Myocyte (in vitro differentiated cells): ENCODE data around the gene MRRF. TPM values are rescaled to one million over a fixed set of nuclear protein-coding genes. Genes with fewer than 3 reads are reported as not detected.
"Not testable (repeated sequence)": the region's sequence is repeated elsewhere in the genome, so short reads cannot be mapped to it uniquely, and the experiment has no call there.

Source experiments
- DNase-seq: peaks from one replicate; pipeline ENCODE4 v3.0.0-alpha.2; 2012; ENCODE audit warnings: low read depth
- total RNA-seq: library from RNA; depleted of rRNA; stranded (reverse); fragments of >200 nt; gene quantifications from 2 replicates; pipeline ENCODE4 v1.2.3, GENCODE V29; 2014

MRRF gene
- total RNA-seq, 1 donor from 2014 or later: 36.6 TPM

GRCh38 chr9:122274055-122274454, 9.4 kb downstream of the MRRF start:
- DNase-seq: no peak

- DNase-seq: no peak
Measured at GRCh38 chr9:122276096-122276495, 11.4 kb downstream of the MRRF start.

DNA sequence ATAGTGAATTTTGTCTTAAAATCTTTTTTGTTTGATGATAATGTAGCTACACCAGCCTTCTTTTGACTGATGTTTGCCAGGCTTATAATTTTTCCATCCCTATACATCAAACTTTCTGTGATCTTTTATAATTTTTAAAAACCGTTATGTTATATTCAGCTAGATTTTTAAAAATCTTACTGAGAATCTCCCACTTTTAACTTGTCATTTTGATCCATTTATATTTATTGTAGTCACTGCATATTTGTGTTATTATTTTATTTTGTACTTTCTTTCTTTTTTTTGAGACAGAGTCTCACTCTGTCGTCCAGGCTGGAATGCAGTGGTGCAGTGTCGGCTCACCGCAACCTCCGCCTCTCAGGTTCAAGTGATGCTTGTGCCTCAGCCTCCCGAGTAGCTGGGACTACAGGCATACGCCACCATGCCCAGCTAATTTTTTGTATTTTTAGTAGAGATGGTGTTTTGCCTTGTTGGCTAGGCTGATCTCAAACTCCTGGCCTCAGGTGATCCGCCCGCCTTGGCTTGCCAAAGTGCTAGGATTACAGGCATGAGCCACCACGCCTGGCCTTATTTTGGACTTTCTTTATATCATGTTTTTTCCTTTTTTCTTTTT, 12.7 kb downstream of the MRRF start:
- DNase-seq: no peak

DNA sequence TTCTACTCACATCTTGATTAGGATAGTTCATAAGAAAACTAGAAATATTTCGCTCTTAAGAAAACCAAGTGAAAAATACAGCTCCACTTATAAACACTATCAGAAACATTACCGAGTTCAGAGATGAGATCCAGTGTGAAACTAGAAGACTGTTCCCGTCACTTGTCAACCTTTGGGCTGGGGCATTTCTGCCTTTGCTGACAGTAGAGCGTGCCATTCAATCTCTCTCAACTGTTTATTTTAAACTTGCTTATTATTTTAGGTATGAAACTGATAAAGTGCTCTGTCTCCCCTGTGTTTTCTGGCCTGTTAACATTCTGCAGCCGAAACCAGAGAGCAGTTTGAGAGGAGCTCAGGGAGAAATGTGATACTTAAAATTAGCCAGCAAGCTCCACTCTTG, 16.7 kb downstream of the MRRF start:
- DNase-seq: no peak

GRCh38 chr9:122286764-122287163, 22.1 kb downstream of the MRRF start:
- DNase-seq: no peak

DNA sequence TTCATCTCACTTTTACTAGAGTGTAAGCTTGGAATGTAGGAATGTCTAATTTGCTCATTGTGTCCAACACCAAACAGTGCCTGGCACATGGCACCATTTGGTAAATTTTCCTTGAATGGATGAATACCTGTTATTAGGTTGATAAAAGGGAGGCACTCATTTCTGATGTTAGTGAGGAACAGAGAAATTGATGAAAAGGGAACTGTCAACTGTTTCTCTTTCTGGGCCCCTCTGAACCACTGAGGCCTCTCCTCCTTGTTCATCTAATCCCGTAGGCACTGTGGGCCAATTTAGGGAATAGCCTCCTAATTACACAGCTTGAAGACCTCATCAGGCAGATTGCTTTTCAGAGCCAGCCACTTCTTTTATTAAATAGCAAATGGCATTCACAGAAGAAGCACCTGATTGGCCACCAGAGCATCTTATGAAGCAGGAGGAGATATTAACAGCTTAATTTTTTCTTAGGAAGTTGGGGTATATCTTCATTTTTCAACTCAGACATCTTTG, 22.6 kb downstream of the MRRF start:
- no peak for DNase-seq

DNA sequence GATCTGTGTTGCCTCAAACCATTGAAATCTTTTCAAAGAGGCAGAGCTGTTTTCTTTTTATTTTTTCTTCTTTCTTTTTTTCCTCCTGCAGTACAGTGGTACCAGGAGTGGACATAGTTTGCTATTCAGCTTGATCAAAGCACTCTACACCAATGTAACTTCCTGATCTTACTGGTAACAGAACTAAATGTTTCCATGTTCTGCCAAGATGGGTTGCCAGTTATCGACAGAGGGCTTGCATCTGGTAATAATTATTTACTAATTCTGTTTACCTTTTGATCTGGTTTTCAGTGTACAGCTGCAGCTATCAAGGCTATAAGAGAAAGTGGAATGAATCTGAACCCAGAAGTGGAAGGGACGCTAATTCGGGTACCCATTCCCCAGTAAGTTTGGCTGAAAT, 26.8 kb downstream of the MRRF start:
- DNase-seq: no peak

- no peak for DNase-seq
Measured at GRCh38 chr9:122294531-122294930, 29.8 kb downstream of the MRRF start.

GRCh38 chr9:122297512-122297911, 32.8 kb downstream of the MRRF start:
- no peak for DNase-seq

GRCh38 chr9:122302237-122303093, 37.8 kb downstream of the MRRF start:
- DNase-seq: no peak

DNA sequence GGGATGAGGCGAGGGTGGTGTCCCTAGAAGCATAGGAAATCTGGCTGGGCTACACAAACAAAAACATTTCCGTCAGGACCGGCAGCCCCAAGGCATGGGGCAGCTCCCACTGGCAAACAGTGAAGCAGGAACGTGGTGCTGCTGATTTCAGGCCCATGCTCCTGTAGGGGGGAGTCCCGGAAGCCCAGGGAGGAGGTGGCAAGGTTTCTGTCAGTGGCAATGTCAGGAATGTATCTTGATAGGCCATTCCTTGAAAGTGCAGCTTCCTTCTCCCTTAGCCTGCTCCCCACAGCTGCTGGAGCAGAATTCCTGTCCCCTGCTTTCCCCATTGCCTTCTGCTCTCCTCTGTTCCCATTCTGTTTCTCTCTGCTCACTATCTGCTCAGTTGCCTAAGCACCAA, 42.4 kb downstream of the MRRF start:
- peak; percentile 20 for DNase-seq

DNA sequence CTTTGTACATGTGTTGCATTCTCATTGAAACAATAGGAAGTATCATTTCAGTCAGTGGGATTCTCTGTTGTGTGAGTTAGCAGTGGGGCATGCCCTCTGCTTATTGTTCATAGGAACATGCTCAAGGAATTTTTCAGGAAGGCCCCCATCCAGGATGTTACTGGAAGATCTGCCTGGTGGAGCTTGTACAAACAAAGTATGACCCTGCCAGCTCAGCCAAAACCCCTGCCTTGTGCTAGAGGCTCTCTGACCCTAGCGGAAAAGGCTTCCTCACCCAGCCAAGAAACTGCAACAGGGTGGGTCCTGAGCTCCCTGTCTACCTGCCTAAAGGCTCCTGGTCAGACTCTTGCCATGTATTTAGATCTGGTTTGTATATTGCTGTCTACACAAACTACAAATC, 43.2 kb downstream of the MRRF start:
- no peak for DNase-seq

DNA sequence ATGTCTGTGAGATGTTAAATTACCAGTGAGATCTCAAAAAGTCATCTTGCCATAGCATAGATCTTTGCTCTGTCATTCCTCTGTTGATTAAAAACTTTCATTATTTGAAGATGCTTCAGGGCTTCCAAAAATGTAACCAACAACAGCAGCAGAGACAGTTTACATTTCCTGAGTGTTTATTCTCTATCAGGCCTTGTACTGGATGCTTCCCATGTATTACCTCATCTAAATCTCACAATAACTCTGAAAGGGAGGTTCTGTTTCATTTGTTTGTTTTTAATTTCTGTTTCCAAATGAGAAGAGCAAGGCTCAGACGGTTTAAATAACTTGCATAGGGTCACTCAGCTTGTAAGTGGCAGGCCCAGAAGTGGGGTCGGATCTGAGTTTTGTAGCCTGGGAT, 45.2 kb downstream of the MRRF start:
- no peak for DNase-seq

GRCh38 chr9:122314165-122314564, 49.5 kb downstream of the MRRF start:
- DNase-seq: no peak

- no peak for DNase-seq
Measured at GRCh38 chr9:122315534-122315933, 50.9 kb downstream of the MRRF start.

GRCh38 chr9:122318284-122318683, 53.6 kb downstream of the MRRF start:
- no peak for DNase-seq

- DNase-seq: peak; percentile 46
Measured at GRCh38 chr9:122320413-122320881, 55.8 kb downstream of the MRRF start.

- peak; percentile 31 for DNase-seq
Measured at GRCh38 chr9:122322553-122322952, 57.9 kb downstream of the MRRF start.

DNA sequence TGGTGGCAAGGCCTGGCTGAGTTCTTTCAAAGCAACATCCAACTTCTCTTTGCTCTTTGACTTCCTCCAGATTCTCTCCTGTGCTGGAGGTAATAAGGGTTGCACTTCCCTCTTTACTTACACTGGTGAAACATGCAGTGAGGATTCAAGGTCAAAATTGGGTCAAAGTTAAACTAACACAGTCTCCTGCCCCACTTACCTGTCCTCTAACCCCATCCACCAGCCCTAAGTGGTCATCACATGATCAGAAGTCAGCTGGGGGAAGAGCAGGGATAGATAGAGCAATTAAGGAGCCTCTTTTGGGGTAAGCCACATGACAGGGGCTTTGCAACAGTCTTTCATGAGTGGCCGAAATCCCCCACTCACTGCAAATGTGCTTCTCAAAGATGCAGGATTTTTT, 60.0 kb downstream of the MRRF start:
- not testable (repeated sequence) for DNase-seq

GRCh38 chr9:122325124-122325523, 60.4 kb downstream of the MRRF start:
- no peak for DNase-seq

DNA sequence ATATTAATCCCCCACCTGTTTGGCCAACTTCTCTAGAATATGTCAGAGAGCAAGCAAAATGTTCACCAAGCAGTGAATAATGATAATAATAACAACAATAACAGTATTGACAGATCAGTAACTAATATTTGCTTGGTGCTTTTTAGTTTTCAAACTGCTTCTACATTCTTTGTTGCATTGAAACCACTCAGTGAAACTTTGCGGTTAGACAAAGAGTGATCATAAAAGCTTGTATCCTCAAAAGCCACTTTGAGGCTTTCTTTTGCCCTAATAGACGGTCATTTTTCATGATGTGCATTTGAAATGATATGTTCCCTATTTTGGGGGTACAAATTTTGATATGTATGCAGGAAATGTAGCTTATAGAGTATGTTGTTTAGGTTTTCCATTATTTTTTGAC, 62.5 kb downstream of the MRRF start:
- DNase-seq: no peak

- DNase-seq: peak; percentile 89
Measured at GRCh38 chr9:122329597-122329996, 64.9 kb downstream of the MRRF start.

DNA sequence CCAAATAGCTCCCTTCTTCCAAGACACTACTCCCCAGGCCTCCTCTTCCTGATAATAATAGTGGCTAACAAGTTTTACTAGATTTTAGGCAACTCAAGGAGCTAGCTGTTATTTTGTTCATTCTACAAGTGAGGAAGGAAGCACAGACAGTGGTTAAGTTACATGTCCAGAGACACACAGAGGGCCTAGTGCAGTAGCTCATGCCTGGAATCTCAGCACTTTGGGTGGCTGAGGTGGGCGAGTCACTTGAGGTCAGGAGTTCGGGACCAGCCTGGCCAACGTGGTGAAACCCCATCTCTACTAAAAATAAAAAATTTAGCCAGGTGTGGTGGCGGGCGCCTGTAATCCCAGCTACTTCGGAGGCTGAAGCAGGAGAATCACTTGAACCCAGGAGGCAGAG, 65.8 kb downstream of the MRRF start:
- DNase-seq: peak; percentile 71
